HG02973 (cell line): ENCODE measurements around the gene SDK2.

Experiments
- ATAC-seq: cut with Tn5 transposase; IDR thresholded peaks from one replicate; pipeline ENCODE4 v1.9.1; 2021; ENCODE audit warnings: moderate library complexity; ENCODE audit not compliant: unreplicated experiment

Gene SDK2

GRCh38 chr17:73544333-73544732 is 99.9 kb downstream of the SDK2 start:
- ATAC-seq: no peak

- no peak for ATAC-seq
Observed at GRCh38 chr17:73542323-73542722, 101.9 kb downstream of the SDK2 start.

- ATAC-seq: no peak
Observed at GRCh38 chr17:73541561-73541981, 102.7 kb downstream of the SDK2 start.

- no peak for ATAC-seq
Observed at GRCh38 chr17:73541111-73541510, 103.1 kb downstream of the SDK2 start.

- ATAC-seq: no peak
Observed at GRCh38 chr17:73539166-73539565, 105.1 kb downstream of the SDK2 start.

GRCh38 chr17:73538445-73538844 is 105.8 kb downstream of the SDK2 start:
- ATAC-seq: no peak

GRCh38 chr17:73536700-73537605 is 107.3 kb downstream of the SDK2 start:
- ATAC-seq: no peak

- ATAC-seq: no peak
Observed at GRCh38 chr17:73535746-73536145, 108.5 kb downstream of the SDK2 start.

GRCh38 chr17:73534209-73534909 is 109.9 kb downstream of the SDK2 start:
- no peak for ATAC-seq

GRCh38 chr17:73533781-73534180 is 110.5 kb downstream of the SDK2 start:
- ATAC-seq: no peak

- ATAC-seq: no peak
Observed at GRCh38 chr17:73533127-73533526, 111.1 kb downstream of the SDK2 start.

- ATAC-seq: no peak
Observed at GRCh38 chr17:73532421-73532901, 111.8 kb downstream of the SDK2 start.

- ATAC-seq: no peak
Observed at GRCh38 chr17:73531158-73531557, 113.1 kb downstream of the SDK2 start.

GRCh38 chr17:73528679-73529078 is 115.6 kb downstream of the SDK2 start:
- ATAC-seq: no peak

GRCh38 chr17:73526952-73527351 is 117.3 kb downstream of the SDK2 start:
- no peak for ATAC-seq

GRCh38 chr17:73524941-73525679 is 119.1 kb downstream of the SDK2 start:
- ATAC-seq: no peak

GRCh38 chr17:73522696-73523095 is 121.5 kb downstream of the SDK2 start:
- ATAC-seq: no peak

- no peak for ATAC-seq
Observed at GRCh38 chr17:73522107-73522506, 122.1 kb downstream of the SDK2 start.

GRCh38 chr17:73521376-73521775 is 122.9 kb downstream of the SDK2 start:
- no peak for ATAC-seq

- ATAC-seq: no peak
Observed at GRCh38 chr17:73520369-73520761, 123.9 kb downstream of the SDK2 start.

GRCh38 chr17:73519714-73520368 is 124.4 kb downstream of the SDK2 start:
- ATAC-seq: no peak
